ENCODE results near the gene FATE1. TPM values are rescaled to one million over a fixed set of nuclear protein-coding genes. Genes with fewer than 3 reads are reported as not detected.

FATE1 gene, protein sequence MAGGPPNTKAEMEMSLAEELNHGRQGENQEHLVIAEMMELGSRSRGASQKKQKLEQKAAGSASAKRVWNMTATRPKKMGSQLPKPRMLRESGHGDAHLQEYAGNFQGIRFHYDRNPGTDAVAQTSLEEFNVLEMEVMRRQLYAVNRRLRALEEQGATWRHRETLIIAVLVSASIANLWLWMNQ
- not detected for total RNA-seq

- no peaks in the 10 kb centered on the region for H3K36me3 ChIP-seq
- H3K27me3 ChIP-seq = no peaks in the 10 kb centered on the region
- TF ChIP-seq POLR2A (IDR thresholded peaks at IDR 0.05) = no peak
- TF ChIP-seq, protein P1, sequence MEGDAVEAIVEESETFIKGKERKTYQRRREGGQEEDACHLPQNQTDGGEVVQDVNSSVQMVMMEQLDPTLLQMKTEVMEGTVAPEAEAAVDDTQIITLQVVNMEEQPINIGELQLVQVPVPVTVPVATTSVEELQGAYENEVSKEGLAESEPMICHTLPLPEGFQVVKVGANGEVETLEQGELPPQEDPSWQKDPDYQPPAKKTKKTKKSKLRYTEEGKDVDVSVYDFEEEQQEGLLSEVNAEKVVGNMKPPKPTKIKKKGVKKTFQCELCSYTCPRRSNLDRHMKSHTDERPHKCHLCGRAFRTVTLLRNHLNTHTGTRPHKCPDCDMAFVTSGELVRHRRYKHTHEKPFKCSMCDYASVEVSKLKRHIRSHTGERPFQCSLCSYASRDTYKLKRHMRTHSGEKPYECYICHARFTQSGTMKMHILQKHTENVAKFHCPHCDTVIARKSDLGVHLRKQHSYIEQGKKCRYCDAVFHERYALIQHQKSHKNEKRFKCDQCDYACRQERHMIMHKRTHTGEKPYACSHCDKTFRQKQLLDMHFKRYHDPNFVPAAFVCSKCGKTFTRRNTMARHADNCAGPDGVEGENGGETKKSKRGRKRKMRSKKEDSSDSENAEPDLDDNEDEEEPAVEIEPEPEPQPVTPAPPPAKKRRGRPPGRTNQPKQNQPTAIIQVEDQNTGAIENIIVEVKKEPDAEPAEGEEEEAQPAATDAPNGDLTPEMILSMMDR (IDR thresholded peaks at IDR 0.05) = no peak
- intact Hi-C loops (cut with DNase I) = no loop called here
- DNase-seq = no peak
- 40% methylated on average over 1 of the region's 3 CpGs; no CpG with 5 or more reads in 1 of the 2 donors for WGBS, 2 donors
- no peak within 1 kb of the TSS for H3K27ac ChIP-seq
- H3K4me3 ChIP-seq = no peak within 1 kb of the TSS
- H3K4me1 ChIP-seq = no peaks in the 10 kb centered on the region
- H3K9me3 ChIP-seq = no peaks in the 10 kb centered on the region
Measured at GRCh38 chrX:151715752-151716151, at the start of gene FATE1. FATE1 (plus strand) TSS chrX:151716035; CDS start chrX:151716120, 85 bp downstream.

DNA sequence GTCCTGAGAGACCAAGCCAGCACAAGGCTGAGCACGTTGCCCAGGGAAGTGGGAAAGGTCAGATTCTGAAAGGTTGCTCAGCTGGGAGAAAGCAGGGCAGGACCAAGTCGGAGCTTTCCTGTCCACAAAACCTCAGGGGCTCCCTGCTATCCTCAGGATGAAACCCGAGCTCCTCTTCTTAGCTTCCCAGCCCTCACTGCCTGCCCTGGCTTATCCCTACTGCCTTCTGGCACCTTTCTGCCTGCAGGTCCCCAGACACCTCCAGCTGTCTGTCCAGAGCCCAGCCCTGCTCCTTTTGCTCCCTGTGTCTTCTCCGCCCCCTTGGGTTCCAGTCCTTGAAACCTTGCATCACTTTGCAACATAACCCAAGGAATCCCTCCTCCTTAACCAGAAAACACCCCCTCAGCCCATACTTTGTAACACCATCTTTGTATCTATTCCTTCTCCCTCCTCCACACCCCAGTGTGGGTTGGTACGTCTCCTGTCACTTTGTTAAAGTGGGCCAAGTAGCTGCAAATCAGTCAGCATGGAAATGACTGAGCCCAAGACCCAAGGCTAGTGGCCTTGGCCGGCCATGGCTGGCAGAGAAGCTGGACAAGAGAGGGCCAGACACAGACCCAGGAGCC lies 40.6 kb upstream of the FATE1 start:
- no peaks in the 10 kb centered on the region for H3K4me1 ChIP-seq
- H3K27me3 ChIP-seq = no peaks in the 10 kb centered on the region
- no peak overlapping the region for H3K4me3 ChIP-seq
- 49 to 100% methylated on average over 2 to 5 of the region's 6 CpGs for WGBS, 2 donors
- no peaks in the 10 kb centered on the region for H3K36me3 ChIP-seq
- no peak for DNase-seq
- intact Hi-C loops (cut with DNase I) = no loop called here
- no peaks in the 10 kb centered on the region for H3K9me3 ChIP-seq
- H3K27ac ChIP-seq = no peak overlapping the region
- no peak for TF ChIP-seq POLR2A (IDR thresholded peaks at IDR 0.05)
- TF ChIP-seq, protein P1 (IDR thresholded peaks at IDR 0.05) = no peak

DNA sequence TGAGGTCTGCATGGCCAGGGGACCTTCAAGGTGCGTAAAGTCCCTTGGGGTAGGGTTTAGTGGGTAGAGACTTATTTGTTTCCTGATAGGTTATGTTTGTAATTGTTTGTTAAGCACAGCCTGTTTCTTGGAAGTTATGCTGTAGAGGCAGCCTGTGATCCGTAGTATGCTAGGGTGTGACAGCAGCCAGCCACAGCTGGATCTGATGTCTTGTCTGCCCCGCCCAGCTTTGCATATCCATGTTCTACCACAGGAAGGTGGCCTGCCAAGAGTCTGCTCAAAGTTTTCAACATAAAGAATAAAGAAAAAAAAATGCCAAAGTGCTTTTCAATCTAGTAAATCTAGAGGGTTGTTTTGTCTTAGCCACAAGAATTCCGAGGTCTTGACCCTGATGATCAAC lies 39.6 kb upstream of the FATE1 start:
- no peak for TF ChIP-seq POLR2A (IDR thresholded peaks at IDR 0.05)
- TF ChIP-seq, protein P1 (IDR thresholded peaks at IDR 0.05) = no peak
- no peaks in the 10 kb centered on the region for H3K36me3 ChIP-seq
- no peak overlapping the region for H3K4me3 ChIP-seq
- H3K27me3 ChIP-seq = no peaks in the 10 kb centered on the region
- H3K27ac ChIP-seq = no peak overlapping the region
- no peak for DNase-seq
- H3K9me3 ChIP-seq = no peaks in the 10 kb centered on the region
- intact Hi-C loops (cut with DNase I) = no loop called here
- 58 to 83% methylated on average over 1 to 4 of the region's 4 CpGs for WGBS, 2 donors
- H3K4me1 ChIP-seq = no peaks in the 10 kb centered on the region

- no peaks in the 10 kb centered on the region for H3K9me3 ChIP-seq
- H3K4me1 ChIP-seq = no peaks in the 10 kb centered on the region
- intact Hi-C loops (cut with DNase I) = loop anchor here (5.0 kb wide), 1 partner anchor 528 kb away; no protein-coding TSS in a partner anchor
- H3K27ac ChIP-seq = no peak overlapping the region
- TF ChIP-seq, protein P1 (IDR thresholded peaks at IDR 0.05) = no peak
- TF ChIP-seq POLR2A (IDR thresholded peaks at IDR 0.05) = no peak
- H3K4me3 ChIP-seq = no peak overlapping the region
- no peak for DNase-seq
- WGBS, 2 donors = 50 to 66% methylated on average over 4 to 5 of the region's 5 CpGs
- no peaks in the 10 kb centered on the region for H3K36me3 ChIP-seq
- no peaks in the 10 kb centered on the region for H3K27me3 ChIP-seq
Measured at GRCh38 chrX:151679798-151680402, 35.9 kb upstream of the FATE1 start.

GRCh38 chrX:151680805-151681204 lies 35.0 kb upstream of the FATE1 start:
- no peak for TF ChIP-seq POLR2A (IDR thresholded peaks at IDR 0.05)
- TF ChIP-seq, protein P1 (IDR thresholded peaks at IDR 0.05) = peak in 5 of 6 experiments; percentile 52 to 70 (median 63)
- Histone ChIP-seq H3K4me1 (no peaks in the 10 kb centered on the region), H3K4me3 (no peak overlapping the region), H3K9me3 (no peaks in the 10 kb centered on the region), H3K36me3 (no peaks in the 10 kb centered on the region), H3K27ac (no peak overlapping the region), H3K27me3 (no peaks in the 10 kb centered on the region)
- DNase-seq = no peak
- intact Hi-C loops (cut with DNase I) = loop anchor here (5.0 kb wide), 1 partner anchor 529 kb away; no protein-coding TSS in a partner anchor
- 23 to 47% methylated on average over 2 to 3 of the region's 4 CpGs for WGBS, 2 donors

Measured in esophagus squamous epithelium (tissue), 5 donors.